GM19043 (cell line): ENCODE results near the gene CREB5.

ENCODE experiments used
- ATAC-seq: cut with Tn5 transposase; IDR thresholded peaks from one replicate; pipeline ENCODE4 v1.9.1; 2021; ENCODE audit warnings: low read depth; ENCODE audit not compliant: unreplicated experiment

The CREB5 gene

GRCh38 chr7:28433039-28433438 is 20.7 kb downstream of the CREB5 start:
- ATAC-seq: no peak

GRCh38 chr7:28433699-28434219 is 21.4 kb downstream of the CREB5 start:
- no peak for ATAC-seq

GRCh38 chr7:28434510-28434909 is 22.2 kb downstream of the CREB5 start:
- ATAC-seq: no peak

- ATAC-seq: no peak
Measured at GRCh38 chr7:28435152-28435551, 22.8 kb downstream of the CREB5 start.

GRCh38 chr7:28435732-28436378 is 23.5 kb downstream of the CREB5 start:
- ATAC-seq: no peak

- no peak for ATAC-seq
Measured at GRCh38 chr7:28440055-28440601, 27.8 kb downstream of the CREB5 start.

GRCh38 chr7:28442540-28443420 is 30.5 kb downstream of the CREB5 start:
- no peak for ATAC-seq

- no peak for ATAC-seq
Measured at GRCh38 chr7:28446131-28446530, 33.8 kb downstream of the CREB5 start.

GRCh38 chr7:28447071-28447470 is 34.8 kb downstream of the CREB5 start:
- no peak for ATAC-seq

- ATAC-seq: no peak
Measured at GRCh38 chr7:28448708-28449107, 36.4 kb downstream of the CREB5 start.

- ATAC-seq: no peak
Measured at GRCh38 chr7:28452681-28453080, 40.4 kb downstream of the CREB5 start.

GRCh38 chr7:28455486-28455885 is 43.2 kb downstream of the CREB5 start:
- ATAC-seq: no peak

GRCh38 chr7:28456044-28456443 is 43.7 kb downstream of the CREB5 start:
- no peak for ATAC-seq

- ATAC-seq: no peak
Measured at GRCh38 chr7:28458732-28459131, 46.4 kb downstream of the CREB5 start.

- ATAC-seq: no peak
Measured at GRCh38 chr7:28459306-28459705, 47.0 kb downstream of the CREB5 start.

GRCh38 chr7:28465697-28466096 is 53.4 kb downstream of the CREB5 start:
- no peak for ATAC-seq

GRCh38 chr7:28466341-28466740 is 54.0 kb downstream of the CREB5 start:
- no peak for ATAC-seq

GRCh38 chr7:28466885-28467284 is 54.6 kb downstream of the CREB5 start:
- ATAC-seq: no peak

- no peak for ATAC-seq
Measured at GRCh38 chr7:28469562-28469961, 57.2 kb downstream of the CREB5 start.

- no peak for ATAC-seq
Measured at GRCh38 chr7:28470344-28470743, 58.0 kb downstream of the CREB5 start.

GRCh38 chr7:28472332-28472731 is 60.0 kb downstream of the CREB5 start:
- ATAC-seq: no peak
